DMS114 treated with DMSO at 0.1 percent for 48 hours (cell line): Measurements from ENCODE around the gene TANC1.

Experiments used
- DNase-seq: peaks from one replicate; lab custom pipeline; 2025; ENCODE audit not compliant: unreplicated experiment; lab: John Stamatoyannopoulos, UW

TANC1 gene

GRCh38 chr2:159109517-159109916 lies 141.1 kb downstream of the TANC1 start:
- DNase-seq = no peak

- no peak for DNase-seq
Observed at GRCh38 chr2:159110784-159111183, 142.3 kb downstream of the TANC1 start.

- no peak for DNase-seq
Observed at GRCh38 chr2:159111346-159111927, 143.0 kb downstream of the TANC1 start.

DNA sequence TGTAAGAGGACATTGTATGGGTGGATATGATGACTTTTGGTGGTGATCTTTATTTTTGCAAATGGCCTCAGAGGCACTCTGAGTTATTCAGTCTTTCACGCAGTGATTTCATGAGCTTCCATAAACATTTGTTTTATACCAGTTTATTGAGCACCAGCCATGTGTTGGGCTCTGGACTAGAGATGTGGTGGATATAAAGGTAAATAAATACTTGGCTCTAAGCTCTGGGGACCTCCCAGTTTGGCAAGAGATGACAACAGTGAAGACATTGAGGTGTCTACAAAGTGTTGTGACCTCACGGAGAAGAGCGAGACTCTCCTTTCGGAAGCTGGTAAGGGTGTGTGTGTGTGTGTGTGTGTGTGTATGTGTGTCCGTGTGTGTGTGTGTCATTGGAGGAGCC lies 146.4 kb downstream of the TANC1 start:
- DNase-seq = no peak

GRCh38 chr2:159116922-159117321 lies 148.5 kb downstream of the TANC1 start:
- no peak for DNase-seq

DNA sequence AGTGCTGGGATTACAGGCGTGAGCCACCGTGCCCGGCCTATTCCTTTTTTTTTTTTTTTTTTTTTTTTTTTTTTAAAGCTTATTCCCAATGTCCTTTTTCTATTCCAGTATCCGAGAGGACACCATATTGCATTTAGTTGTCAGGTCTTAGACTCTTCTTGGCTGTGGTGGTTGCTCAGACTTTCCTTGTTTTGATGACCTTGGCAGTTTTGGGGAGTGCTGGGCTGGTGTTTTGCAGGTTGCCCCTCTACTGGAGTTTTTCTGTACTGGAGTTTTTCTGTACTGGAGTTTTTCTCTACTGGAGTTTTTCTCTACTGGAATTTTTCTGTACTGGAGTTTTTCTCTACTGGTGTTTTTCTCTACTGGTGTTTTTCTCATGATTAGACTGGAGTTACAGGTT lies 149.2 kb downstream of the TANC1 start:
- DNase-seq = no peak

DNA sequence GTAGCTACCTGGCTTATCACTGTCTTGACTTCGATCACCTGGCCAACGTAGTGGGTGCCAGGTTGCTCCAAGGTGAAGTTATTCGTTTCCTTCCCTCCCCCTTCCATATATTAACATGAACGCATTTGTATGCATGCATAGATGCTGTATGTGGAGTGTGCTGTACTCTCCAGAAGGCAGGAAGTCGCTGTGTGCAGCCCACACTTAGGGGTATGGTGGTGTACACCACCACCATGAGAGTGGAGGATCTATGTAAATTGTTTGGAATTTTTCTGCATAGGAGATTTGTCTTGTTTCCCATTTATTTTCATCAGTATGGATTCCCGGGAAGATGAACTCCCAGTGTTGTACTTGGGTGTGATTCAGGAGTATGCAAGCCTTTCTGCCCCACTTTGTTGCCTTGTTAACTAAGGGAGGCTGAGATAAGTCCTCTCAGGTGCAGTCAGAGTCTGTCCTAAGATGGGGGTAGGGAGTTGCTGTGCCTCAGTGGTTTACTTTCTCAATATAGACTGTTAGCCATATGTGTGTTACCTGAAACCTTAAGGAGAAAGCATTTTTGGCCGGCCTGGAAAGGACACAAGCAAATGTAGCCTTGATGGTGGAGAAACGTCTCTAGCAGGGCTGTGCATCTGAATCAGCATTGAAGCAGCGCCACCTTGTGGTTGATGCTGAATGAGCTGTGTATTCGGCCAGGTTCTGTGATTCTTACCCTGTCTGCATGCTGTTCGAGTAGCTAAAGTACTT lies 149.8 kb downstream of the TANC1 start:
- peak; percentile 57 for DNase-seq

- no peak for DNase-seq
Observed at GRCh38 chr2:159118859-159119500, 150.5 kb downstream of the TANC1 start.

GRCh38 chr2:159119652-159120257 lies 151.3 kb downstream of the TANC1 start:
- DNase-seq = no peak

DNA sequence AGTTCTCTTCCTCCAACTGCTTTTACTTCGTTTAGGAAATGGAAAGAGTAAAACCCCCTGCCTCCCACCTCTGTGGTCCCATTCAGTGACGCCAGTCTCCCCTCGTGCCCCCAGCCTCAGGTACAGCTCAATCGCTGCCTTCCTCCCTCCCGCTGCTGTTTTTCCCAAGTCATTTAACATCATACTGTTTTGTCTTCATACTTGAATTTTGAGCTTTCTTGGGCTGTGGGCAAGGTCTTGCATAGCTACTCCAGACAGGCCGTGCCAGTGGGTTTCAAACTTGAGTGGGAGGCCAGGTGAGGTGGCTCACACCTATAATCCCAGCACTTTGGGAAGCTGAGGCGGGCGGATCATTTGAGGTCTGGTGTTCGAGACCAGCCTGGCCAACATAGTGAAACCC lies 155.3 kb downstream of the TANC1 start:
- DNase-seq = no peak

DNA sequence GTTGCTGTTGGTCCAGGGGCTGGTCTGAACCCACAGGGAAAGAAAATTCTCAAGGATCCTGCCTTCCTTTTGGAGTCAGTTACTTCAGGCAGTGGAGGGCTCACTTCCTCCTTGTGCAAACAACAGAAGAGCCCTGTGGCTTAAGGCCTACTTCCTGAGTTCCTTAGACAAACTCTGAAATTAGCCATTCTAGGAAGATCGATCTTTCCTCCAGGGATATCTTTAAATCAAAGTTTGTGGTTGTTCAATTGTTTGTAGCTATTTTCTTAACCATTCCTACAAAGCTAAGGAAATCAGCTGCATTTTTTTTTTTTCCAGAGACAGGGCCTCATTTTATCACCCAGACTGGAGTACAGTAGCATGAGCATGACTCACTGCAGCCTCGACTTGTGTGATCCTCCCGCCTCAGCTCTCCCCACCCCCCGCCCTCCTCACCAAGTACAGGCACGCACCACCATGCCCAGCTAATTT lies 156.0 kb downstream of the TANC1 start:
- DNase-seq = no peak

GRCh38 chr2:159124931-159125467 lies 156.6 kb downstream of the TANC1 start:
- no peak for DNase-seq

DNA sequence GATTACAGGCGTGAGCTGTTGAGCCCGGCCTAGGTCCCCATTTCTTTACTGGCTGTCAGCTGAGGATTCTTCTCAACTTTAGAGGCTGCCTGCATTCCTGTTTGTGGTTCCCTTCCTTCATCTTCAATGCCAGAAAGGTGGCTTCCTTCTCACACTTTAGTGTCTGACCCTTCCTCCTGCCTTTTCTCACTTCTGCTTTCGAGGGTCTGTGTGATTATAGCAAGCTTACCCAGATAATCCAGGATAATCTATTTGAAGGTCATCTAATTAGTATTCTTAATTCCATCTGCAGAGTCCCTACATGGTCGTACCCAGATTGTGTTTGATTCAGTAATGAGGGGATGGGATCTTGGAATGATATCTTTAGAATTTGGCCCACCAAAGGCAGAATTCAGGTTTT lies 157.4 kb downstream of the TANC1 start:
- DNase-seq = no peak

DNA sequence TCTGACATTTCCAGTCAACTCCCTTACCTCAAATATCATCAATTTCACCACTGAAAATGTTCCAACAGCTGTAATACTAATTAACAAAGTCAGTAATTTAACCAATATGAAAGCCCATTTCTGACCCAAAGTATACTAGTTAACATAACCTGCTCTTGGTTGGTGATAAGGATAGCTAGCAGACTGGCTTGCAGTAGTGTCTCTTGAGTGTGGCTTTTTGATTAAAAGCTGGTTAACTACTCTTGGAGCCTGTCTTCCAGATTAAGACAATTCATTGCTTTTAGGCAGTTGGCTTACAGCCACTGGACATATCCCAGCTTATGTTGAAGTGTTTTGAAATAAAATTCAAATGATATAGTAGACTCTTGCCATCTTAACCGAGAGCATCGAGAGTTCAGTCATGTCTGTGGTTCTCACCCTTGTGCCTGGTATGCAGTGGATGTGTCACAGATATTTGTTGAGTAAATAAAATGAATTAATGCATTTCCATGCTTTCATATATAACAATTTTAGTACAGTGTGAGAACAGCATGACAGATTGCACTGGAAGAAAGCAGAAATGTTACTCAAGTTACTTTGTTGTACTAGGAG lies 158.1 kb downstream of the TANC1 start:
- DNase-seq = no peak

GRCh38 chr2:159128191-159128590 lies 159.8 kb downstream of the TANC1 start:
- DNase-seq = no peak

GRCh38 chr2:159129269-159129668 lies 160.8 kb downstream of the TANC1 start:
- no peak for DNase-seq

DNA sequence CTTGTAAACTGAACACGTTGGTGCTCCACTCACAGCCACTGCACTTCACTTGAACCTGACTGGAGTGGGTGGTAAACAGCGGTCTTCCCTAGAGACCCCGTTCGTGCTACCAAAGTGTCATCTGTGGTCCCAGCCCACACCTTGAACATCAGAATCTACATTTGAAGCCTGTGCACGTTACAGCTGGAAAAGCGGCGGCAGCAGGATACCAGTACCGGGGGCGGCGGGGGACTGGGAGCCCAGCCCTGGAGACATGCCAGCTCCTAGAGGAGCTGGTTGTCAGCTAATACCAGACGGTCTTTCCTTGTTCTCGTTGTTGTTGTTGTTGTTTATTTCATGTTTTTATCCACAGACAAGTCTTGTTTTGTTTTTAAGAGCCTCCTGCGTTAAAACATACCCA lies 161.4 kb downstream of the TANC1 start:
- no peak for DNase-seq

DNA sequence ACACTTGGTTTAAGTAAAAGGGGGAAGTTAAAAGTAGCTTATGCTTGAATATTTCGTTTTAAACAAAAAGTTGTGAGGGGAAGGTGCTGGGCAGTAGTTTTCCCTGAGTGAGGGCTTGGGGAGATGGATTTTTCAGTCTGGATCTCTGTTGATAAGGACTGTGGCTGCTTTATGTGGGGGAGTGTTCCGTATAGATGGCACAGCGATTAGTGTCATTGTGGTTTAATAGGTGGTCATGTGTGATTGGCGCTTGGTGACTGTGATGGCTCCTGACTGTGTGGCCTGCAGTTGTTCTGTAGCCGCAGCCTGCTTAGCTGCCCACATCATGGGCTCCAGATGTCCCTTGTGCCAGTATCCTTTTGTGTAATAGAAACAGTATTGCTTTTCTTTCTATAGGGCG lies 161.9 kb downstream of the TANC1 start:
- DNase-seq = no peak

- DNase-seq = no peak
Observed at GRCh38 chr2:159131267-159131913, 162.9 kb downstream of the TANC1 start.

DNA sequence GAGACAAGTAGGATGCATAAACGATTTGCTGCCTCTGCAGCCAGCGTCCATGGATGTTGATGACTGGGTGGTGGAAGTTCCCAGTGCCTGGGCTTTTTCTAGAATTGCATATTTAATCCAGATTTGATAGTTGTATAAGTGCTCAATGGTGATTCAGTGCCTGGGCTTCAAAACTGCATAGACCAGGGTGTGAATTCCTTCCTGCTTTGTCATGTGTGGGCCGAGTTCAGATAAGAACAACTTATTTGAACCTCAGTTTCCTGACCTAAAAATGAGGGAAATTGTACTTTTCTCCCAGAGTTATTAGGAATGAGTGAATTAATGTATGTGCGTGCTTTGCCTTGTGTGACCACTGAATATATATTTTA lies 163.5 kb downstream of the TANC1 start:
- no peak for DNase-seq

GRCh38 chr2:159133797-159134196 lies 165.4 kb downstream of the TANC1 start:
- DNase-seq = no peak
